ENCODE data around the gene PPP1R7. TPM values are rescaled to one million over a fixed set of nuclear protein-coding genes. Genes with fewer than 3 reads are reported as not detected.

PPP1R7 gene
- total and polyA plus RNA-seq, 9 donors: 21.9 to 120 (median 46.9) TPM

GRCh38 chr2:241110089-241110606 is 40.1 kb upstream of the PPP1R7 start:
- Histone ChIP-seq H3K27ac (no peak overlapping the region), H3K4me3 (no peak overlapping the region), H3K9me3 (no peaks in the 10 kb centered on the region), H3K27me3 (no peaks in the 10 kb centered on the region), H3K36me3 (no peaks in the 10 kb centered on the region), H3K4me1 (ENCODE audit: insufficient read depth) (no peaks in the 10 kb centered on the region)
- TF ChIP-seq EP300 (IDR thresholded peaks at IDR 0.05) (no peak), POLR2A (IDR thresholded peaks at IDR 0.05) (no peak)
- TF ChIP-seq, protein P1, sequence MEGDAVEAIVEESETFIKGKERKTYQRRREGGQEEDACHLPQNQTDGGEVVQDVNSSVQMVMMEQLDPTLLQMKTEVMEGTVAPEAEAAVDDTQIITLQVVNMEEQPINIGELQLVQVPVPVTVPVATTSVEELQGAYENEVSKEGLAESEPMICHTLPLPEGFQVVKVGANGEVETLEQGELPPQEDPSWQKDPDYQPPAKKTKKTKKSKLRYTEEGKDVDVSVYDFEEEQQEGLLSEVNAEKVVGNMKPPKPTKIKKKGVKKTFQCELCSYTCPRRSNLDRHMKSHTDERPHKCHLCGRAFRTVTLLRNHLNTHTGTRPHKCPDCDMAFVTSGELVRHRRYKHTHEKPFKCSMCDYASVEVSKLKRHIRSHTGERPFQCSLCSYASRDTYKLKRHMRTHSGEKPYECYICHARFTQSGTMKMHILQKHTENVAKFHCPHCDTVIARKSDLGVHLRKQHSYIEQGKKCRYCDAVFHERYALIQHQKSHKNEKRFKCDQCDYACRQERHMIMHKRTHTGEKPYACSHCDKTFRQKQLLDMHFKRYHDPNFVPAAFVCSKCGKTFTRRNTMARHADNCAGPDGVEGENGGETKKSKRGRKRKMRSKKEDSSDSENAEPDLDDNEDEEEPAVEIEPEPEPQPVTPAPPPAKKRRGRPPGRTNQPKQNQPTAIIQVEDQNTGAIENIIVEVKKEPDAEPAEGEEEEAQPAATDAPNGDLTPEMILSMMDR (IDR thresholded peaks at IDR 0.05): no peak
- intact Hi-C loops (cut with DNase I): no loop called here
- WGBS, 3 donors: 89 to 94% (median 89%) methylated on average over 9 of the region's 9 CpGs
- no peak for DNase-seq

- no peak for DNase-seq
- H3K36me3 ChIP-seq: no peaks in the 10 kb centered on the region
- no peak for TF ChIP-seq POLR2A (IDR thresholded peaks at IDR 0.05)
- no peak for TF ChIP-seq EP300 (IDR thresholded peaks at IDR 0.05)
- TF ChIP-seq, protein P1 (IDR thresholded peaks at IDR 0.05): no peak
- no peak overlapping the region for H3K4me3 ChIP-seq
- H3K9me3 ChIP-seq: no peaks in the 10 kb centered on the region
- H3K27ac ChIP-seq: no peak overlapping the region
- no peaks in the 10 kb centered on the region for H3K4me1 ChIP-seq (ENCODE audit: insufficient read depth)
- intact Hi-C loops (cut with DNase I): no loop called here
- no peaks in the 10 kb centered on the region for H3K27me3 ChIP-seq
- WGBS, 3 donors: 90 to 93% (median 91%) methylated on average over 18 to 19 of the region's 19 CpGs
Measured at GRCh38 chr2:241110607-241111439, 39.4 kb upstream of the PPP1R7 start.

DNA sequence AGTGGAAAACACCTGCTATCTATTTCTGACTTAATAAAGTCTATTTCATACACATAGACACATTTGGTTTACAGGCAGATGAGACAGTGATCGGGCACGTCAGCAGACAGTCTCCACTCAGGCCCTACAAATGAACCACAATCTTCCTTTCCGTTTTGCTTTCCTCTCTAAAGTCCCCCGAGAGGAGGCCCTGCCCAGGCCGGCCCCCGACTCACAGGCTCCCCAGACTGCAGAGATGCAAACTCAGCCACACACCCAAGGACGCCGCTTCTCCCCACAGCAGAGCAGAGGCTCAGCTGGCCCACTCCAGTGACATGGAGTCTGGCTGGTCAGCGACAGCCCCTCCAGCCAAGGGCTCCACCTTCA is 38.8 kb upstream of the PPP1R7 start:
- Histone ChIP-seq H3K27me3 (no peaks in the 10 kb centered on the region), H3K27ac (no peak overlapping the region), H3K9me3 (no peaks in the 10 kb centered on the region), H3K4me3 (no peak overlapping the region), H3K4me1 (ENCODE audit: insufficient read depth) (no peaks in the 10 kb centered on the region), H3K36me3 (no peaks in the 10 kb centered on the region)
- no peak for DNase-seq
- WGBS, 3 donors: 87 to 92% (median 90%) methylated on average over 9 of the region's 9 CpGs
- TF ChIP-seq POLR2A (IDR thresholded peaks at IDR 0.05): no peak
- TF ChIP-seq EP300 (IDR thresholded peaks at IDR 0.05): no peak
- TF ChIP-seq, protein P1 (IDR thresholded peaks at IDR 0.05): no peak
- intact Hi-C loops (cut with DNase I): no loop called here

GRCh38 chr2:241112046-241112445 is 38.2 kb upstream of the PPP1R7 start:
- H3K36me3 ChIP-seq: no peaks in the 10 kb centered on the region
- no peak overlapping the region for H3K27ac ChIP-seq
- no peak overlapping the region for H3K4me3 ChIP-seq
- no peaks in the 10 kb centered on the region for H3K27me3 ChIP-seq
- H3K9me3 ChIP-seq: no peaks in the 10 kb centered on the region
- no peak for DNase-seq
- H3K4me1 ChIP-seq (ENCODE audit: insufficient read depth): no peaks in the 10 kb centered on the region
- TF ChIP-seq, protein P1 (IDR thresholded peaks at IDR 0.05): no peak
- TF ChIP-seq EP300 (IDR thresholded peaks at IDR 0.05) (no peak), POLR2A (IDR thresholded peaks at IDR 0.05) (no peak)
- 93 to 96% (median 93%) methylated on average over 17 of the region's 17 CpGs for WGBS, 3 donors
- intact Hi-C loops (cut with DNase I): no loop called here
